ENCODE measurements around the gene PDZD2. TPM values are rescaled to one million over a fixed set of nuclear protein-coding genes. Genes with fewer than 3 reads are reported as not detected.
A peak's percentile ranks its signal among the peaks of the same experiment; 100 is the strongest.

The PDZD2 gene
- total RNA-seq, 1 donor from 2014 or later: 23.3 TPM

GRCh38 chr5:31604240-31604639 is 34.7 kb upstream of the PDZD2 start:
- no peak for TF ChIP-seq CTCF (IDR thresholded peaks at IDR 0.05; ENCODE audit: partially characterized antibody, unreplicated experiment)
- DNase-seq: no peak
- Mint-ChIP-seq H3K36me3 (ENCODE audit: unreplicated experiment) (no peaks in the 10 kb centered on the region), H3K4me1 (ENCODE audit: low read depth, unreplicated experiment) (peaks cover 12% of the 10 kb centered on the region), H3K9me3 (ENCODE audit: unreplicated experiment) (no peaks in the 10 kb centered on the region), H3K27ac (ENCODE audit: unreplicated experiment) (no peak overlapping the region), H3K27me3 (ENCODE audit: unreplicated experiment) (no peaks in the 10 kb centered on the region), H3K4me3 (ENCODE audit: unreplicated experiment) (no peak overlapping the region)

- no peak overlapping the region for H3K27ac Mint-ChIP-seq (ENCODE audit: unreplicated experiment)
- H3K27me3 Mint-ChIP-seq (ENCODE audit: unreplicated experiment): no peaks in the 10 kb centered on the region
- DNase-seq: no peak
- no peaks in the 10 kb centered on the region for H3K36me3 Mint-ChIP-seq (ENCODE audit: unreplicated experiment)
- no peak overlapping the region for H3K4me3 Mint-ChIP-seq (ENCODE audit: unreplicated experiment)
- H3K9me3 Mint-ChIP-seq (ENCODE audit: unreplicated experiment): no peaks in the 10 kb centered on the region
- TF ChIP-seq CTCF (IDR thresholded peaks at IDR 0.05; ENCODE audit: partially characterized antibody, unreplicated experiment): no peak
- H3K4me1 Mint-ChIP-seq (ENCODE audit: low read depth, unreplicated experiment): peaks cover 12% of the 10 kb centered on the region
Observed at GRCh38 chr5:31604644-31605043, 34.3 kb upstream of the PDZD2 start.

DNA sequence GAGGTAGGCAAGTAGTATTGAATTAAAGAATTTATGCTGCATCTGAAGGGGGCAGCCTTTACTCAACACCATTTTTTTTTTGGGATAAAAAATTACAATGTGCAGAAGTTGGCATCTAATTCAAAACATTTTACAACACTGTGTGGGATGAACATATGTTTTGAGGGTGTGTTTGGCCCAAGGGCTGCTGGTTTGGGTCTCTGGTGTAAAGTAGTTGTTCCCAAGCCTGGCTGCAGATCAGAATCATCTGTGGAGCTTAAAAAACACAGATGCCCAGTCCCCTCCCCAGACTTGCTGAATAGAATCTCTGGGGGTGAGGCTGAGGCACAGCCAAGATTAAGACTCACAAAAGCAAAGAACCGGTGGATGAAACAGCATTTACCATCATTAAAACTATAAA is 33.0 kb upstream of the PDZD2 start:
- H3K27ac Mint-ChIP-seq (ENCODE audit: unreplicated experiment): no peak overlapping the region
- H3K9me3 Mint-ChIP-seq (ENCODE audit: unreplicated experiment): no peaks in the 10 kb centered on the region
- peaks cover 12% of the 10 kb centered on the region for H3K4me1 Mint-ChIP-seq (ENCODE audit: low read depth, unreplicated experiment)
- TF ChIP-seq CTCF (IDR thresholded peaks at IDR 0.05; ENCODE audit: partially characterized antibody, unreplicated experiment): no peak
- no peak for DNase-seq
- no peaks in the 10 kb centered on the region for H3K36me3 Mint-ChIP-seq (ENCODE audit: unreplicated experiment)
- peak overlapping the region; percentile 38 for H3K4me3 Mint-ChIP-seq (ENCODE audit: unreplicated experiment)
- no peaks in the 10 kb centered on the region for H3K27me3 Mint-ChIP-seq (ENCODE audit: unreplicated experiment)

DNA sequence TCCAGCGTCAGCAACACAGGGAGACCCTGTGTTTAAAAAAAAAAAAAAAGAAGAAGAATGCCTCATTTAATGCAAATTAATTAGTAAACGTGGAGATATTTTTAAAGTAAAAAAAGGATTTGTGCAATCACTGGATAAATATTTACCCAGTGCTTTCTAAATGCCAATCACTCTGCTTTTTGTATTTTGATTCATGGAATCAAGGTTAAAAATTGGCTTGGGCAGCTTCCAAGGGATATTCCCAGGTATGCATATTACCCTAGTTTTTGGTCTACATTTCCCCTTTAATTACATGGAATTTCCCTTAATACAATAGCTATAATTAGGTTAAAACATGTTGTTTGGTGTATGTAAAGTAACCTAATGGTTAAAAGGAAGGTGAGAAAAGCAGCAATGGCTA is 31.4 kb upstream of the PDZD2 start:
- H3K27me3 Mint-ChIP-seq (ENCODE audit: unreplicated experiment): peaks cover 2% of the 10 kb centered on the region
- no peaks in the 10 kb centered on the region for H3K9me3 Mint-ChIP-seq (ENCODE audit: unreplicated experiment)
- H3K4me1 Mint-ChIP-seq (ENCODE audit: low read depth, unreplicated experiment): peaks cover 12% of the 10 kb centered on the region
- no peaks in the 10 kb centered on the region for H3K36me3 Mint-ChIP-seq (ENCODE audit: unreplicated experiment)
- H3K27ac Mint-ChIP-seq (ENCODE audit: unreplicated experiment): no peak overlapping the region
- DNase-seq: no peak
- no peak overlapping the region for H3K4me3 Mint-ChIP-seq (ENCODE audit: unreplicated experiment)
- no peak for TF ChIP-seq CTCF (IDR thresholded peaks at IDR 0.05; ENCODE audit: partially characterized antibody, unreplicated experiment)

GRCh38 chr5:31611002-31611401 is 27.9 kb upstream of the PDZD2 start:
- H3K27ac Mint-ChIP-seq (ENCODE audit: unreplicated experiment): no peak overlapping the region
- peaks cover under 1% of the 10 kb centered on the region for H3K4me1 Mint-ChIP-seq (ENCODE audit: low read depth, unreplicated experiment)
- peaks cover 3% of the 10 kb centered on the region for H3K27me3 Mint-ChIP-seq (ENCODE audit: unreplicated experiment)
- no peak for TF ChIP-seq CTCF (IDR thresholded peaks at IDR 0.05; ENCODE audit: partially characterized antibody, unreplicated experiment)
- no peak for DNase-seq
- no peak overlapping the region for H3K4me3 Mint-ChIP-seq (ENCODE audit: unreplicated experiment)
- no peaks in the 10 kb centered on the region for H3K9me3 Mint-ChIP-seq (ENCODE audit: unreplicated experiment)
- H3K36me3 Mint-ChIP-seq (ENCODE audit: unreplicated experiment): no peaks in the 10 kb centered on the region

All from glutamatergic neuron (in vitro differentiated cells).